ENCODE data around the gene PALM3. TPM values are rescaled to one million over a fixed set of nuclear protein-coding genes. Genes with fewer than 3 reads are reported as not detected.

PALM3 gene
- total RNA-seq = not detected

GRCh38 chr19:14061751-14062557 lies at the start of gene PALM3:
TSS of gene PALM3 (minus strand) at chr19:14062076. CDS start at chr19:14061980, 96 bp downstream.
- ChIA-PET POLR2A (no interaction called here), CTCF (interaction anchor here (4.6 kb wide), 1 partner anchor 10 kb away, joined by 37 read pairs; the partner anchor contains the start of gene MISP3)

GRCh38 chr19:14111486-14111885 lies 49.6 kb upstream of the PALM3 start:
- ChIA-PET POLR2A (no interaction called here), CTCF (interaction anchor here (1.6 kb wide), 1 partner anchor 18 kb away, joined by 3 read pairs; no protein-coding TSS in a partner anchor)

- CTCF ChIA-PET = no interaction called here
- POLR2A ChIA-PET = no interaction called here
Observed at GRCh38 chr19:14110650-14111049, 48.8 kb upstream of the PALM3 start.

GRCh38 chr19:14107581-14108461 lies 45.9 kb upstream of the PALM3 start:
- CTCF ChIA-PET = no interaction called here
- POLR2A ChIA-PET = no interaction called here

- ChIA-PET POLR2A (no interaction called here), CTCF (no interaction called here)
Observed at GRCh38 chr19:14106840-14107239, 45.0 kb upstream of the PALM3 start.

GRCh38 chr19:14105680-14106079 lies 43.8 kb upstream of the PALM3 start:
- CTCF ChIA-PET = interaction anchor here (0.7 kb wide), 1 partner anchor 317 kb away, joined by 3 read pairs; no protein-coding TSS in a partner anchor
- POLR2A ChIA-PET = no interaction called here

GRCh38 chr19:14103310-14103709 lies 41.4 kb upstream of the PALM3 start:
- ChIA-PET POLR2A (interaction anchor here (0.6 kb wide), 1 partner anchor 262 kb away, joined by 5 read pairs; no protein-coding TSS in a partner anchor), CTCF (interaction anchor here (0.9 to 3.4 kb wide), 5 partner anchors 11 to 245 kb away, joined by 3 to 19 read pairs (median 3); no protein-coding TSS in a partner anchor)

- ChIA-PET CTCF (interaction anchor here (0.9 to 3.4 kb wide), 4 partner anchors 12 to 245 kb away, joined by 3 to 19 read pairs (median 3); no protein-coding TSS in a partner anchor), POLR2A (interaction anchor here (0.6 kb wide), 1 partner anchor 262 kb away, joined by 5 read pairs; no protein-coding TSS in a partner anchor)
Observed at GRCh38 chr19:14102756-14103155, 40.9 kb upstream of the PALM3 start.

- POLR2A ChIA-PET = no interaction called here
- CTCF ChIA-PET = interaction anchor here (1.1 to 3.4 kb wide), 3 partner anchors 12 to 246 kb away, joined by 3 to 19 read pairs (median 3); no protein-coding TSS in a partner anchor
Observed at GRCh38 chr19:14102102-14102696, 40.3 kb upstream of the PALM3 start.

GRCh38 chr19:14101003-14101545 lies 39.2 kb upstream of the PALM3 start:
- ChIA-PET CTCF (interaction anchor here (3.4 kb wide), 1 partner anchor 14 kb away, joined by 19 read pairs; no protein-coding TSS in a partner anchor), POLR2A (no interaction called here)

GRCh38 chr19:14097532-14098151 lies 35.8 kb upstream of the PALM3 start:
- POLR2A ChIA-PET = no interaction called here
- CTCF ChIA-PET = no interaction called here

GRCh38 chr19:14096272-14096992 lies 34.6 kb upstream of the PALM3 start:
- ChIA-PET CTCF (interaction anchor here (0.7 kb wide), 2 partner anchors 144 to 388 kb away, joined by 4 to 6 read pairs; no protein-coding TSS in a partner anchor), POLR2A (no interaction called here)

GRCh38 chr19:14094854-14095253 lies 33.0 kb upstream of the PALM3 start:
- CTCF ChIA-PET = interaction anchor here (2.2 kb wide), 1 partner anchor 19 kb away, joined by 6 read pairs; no protein-coding TSS in a partner anchor
- POLR2A ChIA-PET = no interaction called here

- ChIA-PET CTCF (interaction anchor here (1.1 to 2.2 kb wide), 3 partner anchors 19 to 22 kb away, joined by 3 to 6 read pairs (median 6); a partner anchor contains a TSS), POLR2A (no interaction called here)
Observed at GRCh38 chr19:14093117-14093823, 31.4 kb upstream of the PALM3 start.

- ChIA-PET POLR2A (interaction anchor here (0.8 to 1.7 kb wide), 3 partner anchors 10 to 45 kb away, joined by 4 to 8 read pairs (median 4); no protein-coding TSS in a partner anchor), CTCF (interaction anchor here (0.8 to 1.3 kb wide), 2 partner anchors 23 to 33 kb away, joined by 3 to 6 read pairs; no protein-coding TSS in a partner anchor)
Observed at GRCh38 chr19:14091813-14092462, 30.1 kb upstream of the PALM3 start.

GRCh38 chr19:14091081-14091812 lies 29.4 kb upstream of the PALM3 start:
- POLR2A ChIA-PET = interaction anchor here (0.8 to 1.7 kb wide), 3 partner anchors 9 to 46 kb away, joined by 4 to 8 read pairs (median 4); no protein-coding TSS in a partner anchor
- CTCF ChIA-PET = interaction anchor here (0.8 to 1.3 kb wide), 2 partner anchors 23 to 32 kb away, joined by 3 to 6 read pairs; no protein-coding TSS in a partner anchor

Measured in activated CD8-positive, alpha-beta memory T cell treated with anti-CD3 and anti-CD28 coated beads for 36 hours (primary cell).